Measurements from ENCODE around the gene SNRNP27. TPM values are rescaled to one million over a fixed set of nuclear protein-coding genes. Genes with fewer than 3 reads are reported as not detected.

SNRNP27 gene, protein sequence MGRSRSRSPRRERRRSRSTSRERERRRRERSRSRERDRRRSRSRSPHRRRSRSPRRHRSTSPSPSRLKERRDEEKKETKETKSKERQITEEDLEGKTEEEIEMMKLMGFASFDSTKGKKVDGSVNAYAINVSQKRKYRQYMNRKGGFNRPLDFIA
- total RNA-seq = 10 to 100 TPM in 3 of 4 donors, 1 to 10 TPM in 1; 8.2 to 64.6 (median 49.9) TPM

DNA sequence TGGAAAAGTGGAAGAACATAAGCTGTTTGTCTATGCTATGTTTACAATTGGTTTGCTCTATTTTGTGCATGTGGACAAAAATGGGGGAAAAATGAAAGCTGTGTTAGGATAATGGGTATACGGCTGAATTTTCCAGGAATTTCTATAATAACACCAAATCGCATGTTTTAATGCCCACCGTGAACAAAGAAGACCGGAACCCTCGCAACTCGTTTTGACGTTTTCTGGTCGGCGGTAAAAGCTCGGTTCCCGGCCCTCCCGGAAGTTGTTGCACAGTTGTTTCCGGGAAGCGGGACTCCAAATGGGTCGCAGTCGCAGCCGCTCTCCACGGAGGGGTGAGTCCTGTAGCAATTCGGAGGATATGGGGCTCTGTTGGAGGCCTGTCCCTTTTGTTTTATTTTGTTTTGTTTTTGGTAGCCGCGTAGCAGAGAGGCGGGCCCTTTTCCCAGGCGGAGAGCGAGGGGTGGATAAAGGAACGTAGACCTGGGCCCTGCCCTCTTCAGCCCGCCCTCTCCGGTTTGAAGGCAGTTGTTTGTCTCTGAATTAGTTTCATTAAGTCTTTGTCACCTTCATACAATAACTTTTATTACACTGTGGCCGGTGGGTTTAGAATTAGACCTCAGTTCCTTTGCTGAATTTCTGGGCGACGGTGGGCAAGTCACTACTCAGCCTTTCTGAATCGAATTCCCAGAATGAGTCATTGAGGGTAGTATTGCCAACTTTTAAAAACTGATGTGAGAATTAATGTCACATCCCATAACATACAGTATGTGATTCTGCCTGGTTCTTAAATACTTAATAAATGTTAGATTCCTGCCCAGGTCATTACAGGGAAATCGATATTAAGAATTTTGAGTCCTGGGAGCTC lies at the start of gene SNRNP27:
Gene SNRNP27 (plus strand): TSS at position 273 of the 868 bp plus-strand sequence. CDS start 29 bp downstream, at position 302.
- H3K4me1 ChIP-seq = no peaks in the 10 kb centered on the region
- intact Hi-C loops (cut with DNase I; ENCODE audit: low total_unique reads) = no loop called here
- H3K27me3 ChIP-seq = no peaks in the 10 kb centered on the region
- peak; percentile 74 to 79 for DNase-seq
- H3K36me3 ChIP-seq = no peaks in the 10 kb centered on the region
- no peaks in the 10 kb centered on the region for H3K9me3 ChIP-seq
- H3K4me3 ChIP-seq = peak within 1 kb of the TSS; percentile 62 to 70
- peak within 1 kb of the TSS; percentile 82 for H3K27ac ChIP-seq
- peak in 1 of 2 donors; percentile 40 for TF ChIP-seq POLR2A (IDR thresholded peaks at IDR 0.05)
- TF ChIP-seq, protein P1, sequence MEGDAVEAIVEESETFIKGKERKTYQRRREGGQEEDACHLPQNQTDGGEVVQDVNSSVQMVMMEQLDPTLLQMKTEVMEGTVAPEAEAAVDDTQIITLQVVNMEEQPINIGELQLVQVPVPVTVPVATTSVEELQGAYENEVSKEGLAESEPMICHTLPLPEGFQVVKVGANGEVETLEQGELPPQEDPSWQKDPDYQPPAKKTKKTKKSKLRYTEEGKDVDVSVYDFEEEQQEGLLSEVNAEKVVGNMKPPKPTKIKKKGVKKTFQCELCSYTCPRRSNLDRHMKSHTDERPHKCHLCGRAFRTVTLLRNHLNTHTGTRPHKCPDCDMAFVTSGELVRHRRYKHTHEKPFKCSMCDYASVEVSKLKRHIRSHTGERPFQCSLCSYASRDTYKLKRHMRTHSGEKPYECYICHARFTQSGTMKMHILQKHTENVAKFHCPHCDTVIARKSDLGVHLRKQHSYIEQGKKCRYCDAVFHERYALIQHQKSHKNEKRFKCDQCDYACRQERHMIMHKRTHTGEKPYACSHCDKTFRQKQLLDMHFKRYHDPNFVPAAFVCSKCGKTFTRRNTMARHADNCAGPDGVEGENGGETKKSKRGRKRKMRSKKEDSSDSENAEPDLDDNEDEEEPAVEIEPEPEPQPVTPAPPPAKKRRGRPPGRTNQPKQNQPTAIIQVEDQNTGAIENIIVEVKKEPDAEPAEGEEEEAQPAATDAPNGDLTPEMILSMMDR (IDR thresholded peaks at IDR 0.05) = no peak

GRCh38 chr2:69843993-69844392 lies 49.8 kb upstream of the SNRNP27 start:
- no peaks in the 10 kb centered on the region for H3K4me1 ChIP-seq
- no peaks in the 10 kb centered on the region for H3K9me3 ChIP-seq
- H3K4me3 ChIP-seq = no peak overlapping the region
- no peaks in the 10 kb centered on the region for H3K27me3 ChIP-seq
- intact Hi-C loops (cut with DNase I; ENCODE audit: low total_unique reads) = no loop called here
- H3K27ac ChIP-seq = no peak overlapping the region
- TF ChIP-seq, protein P1 (IDR thresholded peaks at IDR 0.05) = no peak
- TF ChIP-seq POLR2A (IDR thresholded peaks at IDR 0.05) = no peak
- DNase-seq = no peak
- no peaks in the 10 kb centered on the region for H3K36me3 ChIP-seq

GRCh38 chr2:69844560-69844959 lies 49.2 kb upstream of the SNRNP27 start:
- Histone ChIP-seq H3K9me3 (no peaks in the 10 kb centered on the region), H3K36me3 (no peaks in the 10 kb centered on the region), H3K4me1 (no peaks in the 10 kb centered on the region), H3K27me3 (no peaks in the 10 kb centered on the region), H3K27ac (no peak overlapping the region), H3K4me3 (no peak overlapping the region)
- TF ChIP-seq POLR2A (IDR thresholded peaks at IDR 0.05) = no peak
- TF ChIP-seq, protein P1 (IDR thresholded peaks at IDR 0.05) = no peak
- intact Hi-C loops (cut with DNase I; ENCODE audit: low total_unique reads) = no loop called here
- DNase-seq = no peak

DNA sequence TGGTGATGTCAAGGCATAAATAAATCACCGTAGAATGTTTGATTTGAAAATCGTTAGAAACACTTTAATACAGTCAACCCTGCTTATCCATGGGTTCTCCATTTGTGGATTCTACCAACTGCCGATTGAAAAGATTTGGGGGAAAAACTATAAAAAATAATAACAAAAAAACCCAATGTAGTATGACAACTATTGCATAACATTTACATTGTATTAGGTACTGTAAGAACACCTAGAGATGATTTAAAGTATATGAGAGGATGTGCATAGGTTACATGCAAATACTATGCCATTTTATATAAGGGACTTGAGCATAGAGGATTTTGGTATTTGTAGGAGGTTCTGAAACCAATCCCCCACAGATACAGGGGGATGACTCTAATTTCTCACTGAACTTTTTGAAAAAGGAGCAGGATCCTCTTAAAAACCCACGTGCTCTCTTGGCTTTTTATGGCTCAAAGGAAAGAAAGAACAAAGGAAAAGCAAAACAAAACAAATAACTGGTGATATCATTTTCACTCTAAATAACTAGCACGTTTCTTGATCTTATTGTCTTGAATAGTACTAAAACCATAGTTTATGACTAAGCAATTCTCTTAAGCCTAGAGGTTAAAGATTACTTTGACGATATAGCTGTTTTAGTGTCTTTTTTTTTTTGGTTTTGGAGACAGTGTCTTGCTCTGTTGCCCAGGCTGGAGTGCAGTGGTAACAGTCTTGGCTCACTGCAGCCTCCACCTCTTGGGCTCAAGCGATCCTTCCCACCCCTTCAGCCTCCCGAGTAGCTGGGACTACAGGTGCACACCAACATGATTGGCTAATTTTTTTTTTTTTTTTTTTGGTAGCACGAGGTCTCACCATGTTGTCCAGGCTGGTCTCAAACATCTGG lies 47.3 kb upstream of the SNRNP27 start:
- no peaks in the 10 kb centered on the region for H3K4me1 ChIP-seq
- intact Hi-C loops (cut with DNase I; ENCODE audit: low total_unique reads) = no loop called here
- no peak for TF ChIP-seq POLR2A (IDR thresholded peaks at IDR 0.05)
- TF ChIP-seq, protein P1 (IDR thresholded peaks at IDR 0.05) = no peak

More for the DNA sequence above, 47.3 kb upstream of the SNRNP27 start:
- Histone ChIP-seq H3K9me3 (no peaks in the 10 kb centered on the region), H3K27me3 (no peaks in the 10 kb centered on the region), H3K4me3 (no peak overlapping the region), H3K27ac (no peak overlapping the region), H3K36me3 (no peaks in the 10 kb centered on the region)
- no peak for DNase-seq
